Measurements from ENCODE around the gene ACTRT2.
A peak's percentile ranks its signal among the peaks of the same experiment; 100 is the strongest.

Gene ACTRT2

GRCh38 chr1:3065396-3065795 lies 44.1 kb downstream of the ACTRT2 start:
- ATAC-seq (ENCODE audit: low read depth), result no peak
- Histone ChIP-seq H3K4me3 (ENCODE audit: severe bottlenecking) (no peak overlapping the region), H3K4me1 (ENCODE audit: insufficient read depth, poor library complexity, severe bottlenecking) (no peaks in the 10 kb centered on the region), H3K9me3 (ENCODE audit: severe bottlenecking) (no peaks in the 10 kb centered on the region), H3K36me3 (ENCODE audit: low read depth) (no peaks in the 10 kb centered on the region), H3K27ac (ENCODE audit: poor library complexity, severe bottlenecking) (no peak overlapping the region), H3K27me3 (ENCODE audit: insufficient read depth, poor library complexity, severe bottlenecking) (peaks cover 78% of the 10 kb centered on the region)
- TF ChIP-seq CTCF (IDR thresholded peaks at IDR 0.05; ENCODE audit: poor library complexity, severe bottlenecking), result no peak
- peak; percentile 49 for DNase-seq (ENCODE audit: low spot score)

DNA sequence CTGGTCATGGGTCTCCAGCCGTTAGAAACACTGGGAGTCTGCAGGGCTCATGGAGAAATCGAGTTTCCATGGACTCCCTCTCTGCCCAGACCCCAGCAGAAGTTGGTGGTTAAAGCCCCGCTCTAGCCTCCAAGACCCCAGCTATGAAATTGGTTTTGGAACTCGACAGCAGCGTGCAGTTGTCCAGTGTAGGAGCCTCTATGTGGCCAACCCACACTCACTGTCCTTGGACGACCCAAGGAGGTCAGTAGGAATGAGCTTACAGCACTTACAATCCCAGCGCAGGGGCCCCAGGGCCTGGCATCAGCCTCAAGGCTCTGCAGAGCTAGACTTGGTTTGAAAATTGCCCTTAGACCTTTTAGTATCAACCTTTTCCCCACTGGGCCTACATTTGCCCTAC lies 44.5 kb downstream of the ACTRT2 start:
- TF ChIP-seq CTCF (IDR thresholded peaks at IDR 0.05; ENCODE audit: poor library complexity, severe bottlenecking), result no peak
- peaks cover 81% of the 10 kb centered on the region for H3K27me3 ChIP-seq (ENCODE audit: insufficient read depth, poor library complexity, severe bottlenecking)
- no peak for ATAC-seq (ENCODE audit: low read depth)
- no peak overlapping the region for H3K4me3 ChIP-seq (ENCODE audit: severe bottlenecking)
- no peaks in the 10 kb centered on the region for H3K36me3 ChIP-seq (ENCODE audit: low read depth)
- H3K27ac ChIP-seq (ENCODE audit: poor library complexity, severe bottlenecking), result no peak overlapping the region
- no peaks in the 10 kb centered on the region for H3K4me1 ChIP-seq (ENCODE audit: insufficient read depth, poor library complexity, severe bottlenecking)
- no peaks in the 10 kb centered on the region for H3K9me3 ChIP-seq (ENCODE audit: severe bottlenecking)
- peak; percentile 28 for DNase-seq (ENCODE audit: low spot score)

DNA sequence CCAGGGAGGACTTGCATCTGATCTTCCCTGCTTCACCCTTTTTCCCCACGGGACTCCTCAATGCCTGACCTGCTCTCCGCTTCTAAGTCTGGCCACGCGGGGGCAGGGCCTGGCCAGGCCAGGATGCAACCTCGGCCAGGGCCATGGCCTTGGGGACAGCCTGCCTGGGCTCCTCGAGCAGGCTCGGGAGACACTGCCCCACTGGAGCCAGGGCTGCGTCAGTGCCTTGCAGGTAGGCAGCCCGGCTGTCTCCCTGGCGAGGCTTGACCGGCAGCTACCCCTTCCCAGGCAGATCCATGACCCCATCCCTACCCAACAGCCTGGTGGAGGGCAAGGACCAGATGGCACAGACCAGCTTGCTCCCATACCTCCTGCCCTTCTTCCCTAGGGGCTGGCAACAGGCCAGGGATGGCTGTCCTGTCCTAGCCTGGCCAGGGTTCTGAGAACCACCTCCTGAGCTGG lies 45.0 kb downstream of the ACTRT2 start:
- H3K27me3 ChIP-seq (ENCODE audit: insufficient read depth, poor library complexity, severe bottlenecking), result peaks cover 84% of the 10 kb centered on the region
- no peaks in the 10 kb centered on the region for H3K4me1 ChIP-seq (ENCODE audit: insufficient read depth, poor library complexity, severe bottlenecking)
- H3K27ac ChIP-seq (ENCODE audit: poor library complexity, severe bottlenecking), result no peak overlapping the region
- DNase-seq (ENCODE audit: low spot score), result peak; percentile 51
- H3K9me3 ChIP-seq (ENCODE audit: severe bottlenecking), result no peaks in the 10 kb centered on the region
- H3K4me3 ChIP-seq (ENCODE audit: severe bottlenecking), result no peak overlapping the region
- no peaks in the 10 kb centered on the region for H3K36me3 ChIP-seq (ENCODE audit: low read depth)
- no peak for ATAC-seq (ENCODE audit: low read depth)
- no peak for TF ChIP-seq CTCF (IDR thresholded peaks at IDR 0.05; ENCODE audit: poor library complexity, severe bottlenecking)

- DNase-seq (ENCODE audit: low spot score) (peak; percentile 47), ATAC-seq (ENCODE audit: low read depth) (no peak)
- no peaks in the 10 kb centered on the region for H3K36me3 ChIP-seq (ENCODE audit: low read depth)
- no peak overlapping the region for H3K4me3 ChIP-seq (ENCODE audit: severe bottlenecking)
- no peaks in the 10 kb centered on the region for H3K9me3 ChIP-seq (ENCODE audit: severe bottlenecking)
- peaks cover 86% of the 10 kb centered on the region for H3K27me3 ChIP-seq (ENCODE audit: insufficient read depth, poor library complexity, severe bottlenecking)
- no peak overlapping the region for H3K27ac ChIP-seq (ENCODE audit: poor library complexity, severe bottlenecking)
- TF ChIP-seq CTCF (IDR thresholded peaks at IDR 0.05; ENCODE audit: poor library complexity, severe bottlenecking), result no peak
- H3K4me1 ChIP-seq (ENCODE audit: insufficient read depth, poor library complexity, severe bottlenecking), result no peaks in the 10 kb centered on the region
These were observed 45.6 kb downstream of the ACTRT2 start for GRCh38 chr1:3066826-3067225.

DNA sequence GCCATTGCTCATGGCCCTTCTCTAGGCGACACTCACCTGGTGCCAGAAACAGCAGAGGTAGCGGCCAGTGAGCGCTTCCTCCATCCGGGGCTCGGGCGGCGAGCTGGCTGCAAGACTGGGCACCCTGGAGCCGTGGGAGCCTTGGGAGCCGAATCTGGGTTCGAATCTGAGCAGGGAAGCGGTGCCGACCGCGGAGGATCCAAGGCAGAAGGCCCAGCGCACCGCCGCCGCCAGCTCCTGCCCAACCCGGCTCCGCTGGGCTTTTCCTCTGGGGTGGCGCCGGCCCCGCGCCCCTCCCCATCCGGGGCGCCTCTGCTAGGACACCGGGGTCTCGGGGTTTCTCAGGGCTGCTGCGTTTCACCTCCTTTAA lies 46.0 kb downstream of the ACTRT2 start:
- Histone ChIP-seq H3K27me3 (ENCODE audit: insufficient read depth, poor library complexity, severe bottlenecking) (peaks cover 86% of the 10 kb centered on the region), H3K36me3 (ENCODE audit: low read depth) (no peaks in the 10 kb centered on the region), H3K27ac (ENCODE audit: poor library complexity, severe bottlenecking) (no peak overlapping the region), H3K4me3 (ENCODE audit: severe bottlenecking) (no peak overlapping the region), H3K4me1 (ENCODE audit: insufficient read depth, poor library complexity, severe bottlenecking) (no peaks in the 10 kb centered on the region), H3K9me3 (ENCODE audit: severe bottlenecking) (no peaks in the 10 kb centered on the region)
- no peak for TF ChIP-seq CTCF (IDR thresholded peaks at IDR 0.05; ENCODE audit: poor library complexity, severe bottlenecking)
- DNase-seq (ENCODE audit: low spot score) (peak; percentile 34), ATAC-seq (ENCODE audit: low read depth) (no peak)
